ENCODE measurements around the gene CSMD2. TPM values are rescaled to one million over a fixed set of nuclear protein-coding genes. Genes with fewer than 3 reads are reported as not detected.

Gene CSMD2
- total RNA-seq, 1 experiment from 2014 or later = not detected

DNA sequence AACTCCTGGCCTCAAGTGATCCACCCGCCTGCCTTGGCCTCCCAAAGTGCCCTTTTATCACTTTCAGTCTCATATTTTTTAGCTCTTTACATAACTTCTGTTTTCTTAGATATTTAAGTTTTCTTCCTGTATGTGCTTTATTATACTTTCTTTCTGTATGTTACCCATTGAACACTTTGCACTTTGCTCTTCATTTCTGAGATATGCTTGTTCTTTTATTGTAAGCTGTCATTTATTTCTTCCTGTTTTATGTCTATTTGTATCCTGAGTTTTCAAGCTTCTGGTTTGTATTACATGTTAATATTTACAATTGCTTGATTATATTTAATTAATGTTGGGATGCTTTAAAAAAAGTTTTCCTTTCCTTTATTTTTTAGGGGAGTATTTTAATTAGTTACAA is 656.9 kb downstream of the CSMD2 start:
- H3K27ac ChIP-seq = no peak overlapping the region
- intact Hi-C loops (cut with micrococcal nuclease; ENCODE audit: unreplicated experiment) = no loop called here
- H3K9me2 ChIP-seq (ENCODE audit: insufficient read depth) = no peaks in the 10 kb centered on the region
- no peak overlapping the region for H3K4me3 ChIP-seq
- H3K36me3 ChIP-seq (ENCODE audit: low read depth) = no peaks in the 10 kb centered on the region
- H3K4me1 ChIP-seq (replicated peaks; ENCODE audit: insufficient read depth) = no peaks in the 10 kb centered on the region
- no peaks in the 10 kb centered on the region for H4K20me1 ChIP-seq (ENCODE audit: insufficient read depth)
- no peaks in the 10 kb centered on the region for H3K79me2 ChIP-seq (ENCODE audit: low read depth)
- TF ChIP-seq EZH2 (IDR thresholded peaks at IDR 0.05; ENCODE audit: low read depth) = no peak
- no peak for DNase-seq
- no peak overlapping the region for H2AFZ ChIP-seq
- H3F3A ChIP-seq (ENCODE audit: insufficient read depth, low read depth) = no peaks in the 10 kb centered on the region; the same call in 1 of the 2 replicates
- no peaks in the 10 kb centered on the region; the same call in 1 of the 2 replicates for H3K27me3 ChIP-seq (ENCODE audit: insufficient read depth, low read depth)
- no TSS peak for BruUV-seq (replicated peaks)
- POLR2A ChIA-PET (ENCODE audit: unreplicated experiment) = no interaction called here
- no peak overlapping the region for H3K4me2 ChIP-seq
- CTCF ChIA-PET = no interaction called here
- peaks cover under 1% of the 10 kb centered on the region; the same call in 1 of the 2 replicates for H3K9me3 ChIP-seq (ENCODE audit: insufficient read depth, low read depth)

- no peak overlapping the region for H3K27ac ChIP-seq
- H3K27me3 ChIP-seq (ENCODE audit: insufficient read depth, low read depth) = no peaks in the 10 kb centered on the region; the same call in 1 of the 2 replicates
- H3K79me2 ChIP-seq (ENCODE audit: low read depth) = no peaks in the 10 kb centered on the region
- intact Hi-C loops (cut with micrococcal nuclease; ENCODE audit: unreplicated experiment) = no loop called here
- H3K9me3 ChIP-seq (ENCODE audit: insufficient read depth, low read depth) = no peaks in the 10 kb centered on the region; the same call in 1 of the 2 replicates
- H3K4me2 ChIP-seq = no peak overlapping the region
- no peaks in the 10 kb centered on the region; the same call in 1 of the 2 replicates for H3F3A ChIP-seq (ENCODE audit: insufficient read depth, low read depth)
- no peak for TF ChIP-seq EZH2 (IDR thresholded peaks at IDR 0.05; ENCODE audit: low read depth)
- TF ChIP-seq, protein P1, sequence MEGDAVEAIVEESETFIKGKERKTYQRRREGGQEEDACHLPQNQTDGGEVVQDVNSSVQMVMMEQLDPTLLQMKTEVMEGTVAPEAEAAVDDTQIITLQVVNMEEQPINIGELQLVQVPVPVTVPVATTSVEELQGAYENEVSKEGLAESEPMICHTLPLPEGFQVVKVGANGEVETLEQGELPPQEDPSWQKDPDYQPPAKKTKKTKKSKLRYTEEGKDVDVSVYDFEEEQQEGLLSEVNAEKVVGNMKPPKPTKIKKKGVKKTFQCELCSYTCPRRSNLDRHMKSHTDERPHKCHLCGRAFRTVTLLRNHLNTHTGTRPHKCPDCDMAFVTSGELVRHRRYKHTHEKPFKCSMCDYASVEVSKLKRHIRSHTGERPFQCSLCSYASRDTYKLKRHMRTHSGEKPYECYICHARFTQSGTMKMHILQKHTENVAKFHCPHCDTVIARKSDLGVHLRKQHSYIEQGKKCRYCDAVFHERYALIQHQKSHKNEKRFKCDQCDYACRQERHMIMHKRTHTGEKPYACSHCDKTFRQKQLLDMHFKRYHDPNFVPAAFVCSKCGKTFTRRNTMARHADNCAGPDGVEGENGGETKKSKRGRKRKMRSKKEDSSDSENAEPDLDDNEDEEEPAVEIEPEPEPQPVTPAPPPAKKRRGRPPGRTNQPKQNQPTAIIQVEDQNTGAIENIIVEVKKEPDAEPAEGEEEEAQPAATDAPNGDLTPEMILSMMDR (conservative IDR thresholded peaks at IDR 0.05) = no peak
- H3K9me2 ChIP-seq (ENCODE audit: insufficient read depth) = no peaks in the 10 kb centered on the region
- DNase-seq = no peak
- POLR2A ChIA-PET (ENCODE audit: unreplicated experiment) = no interaction called here
- CTCF ChIA-PET = no interaction called here
- no peaks in the 10 kb centered on the region for H3K4me1 ChIP-seq (replicated peaks; ENCODE audit: insufficient read depth)
- no peaks in the 10 kb centered on the region for H4K20me1 ChIP-seq (ENCODE audit: insufficient read depth)
- H2AFZ ChIP-seq = no peak overlapping the region
- no TSS peak for BruUV-seq (replicated peaks)
- no peak overlapping the region for H3K4me3 ChIP-seq
- no peaks in the 10 kb centered on the region for H3K36me3 ChIP-seq (ENCODE audit: low read depth)
Measured at GRCh38 chr1:33507661-33508060, 657.4 kb downstream of the CSMD2 start.

- Histone ChIP-seq H3K27me3 (ENCODE audit: insufficient read depth, low read depth) (no peaks in the 10 kb centered on the region; the same call in 1 of the 2 replicates), H3K79me2 (ENCODE audit: low read depth) (no peaks in the 10 kb centered on the region), H3F3A (ENCODE audit: insufficient read depth, low read depth) (no peaks in the 10 kb centered on the region; the same call in 1 of the 2 replicates), H3K4me3 (no peak overlapping the region), H3K4me2 (no peak overlapping the region), H2AFZ (no peak overlapping the region), H3K27ac (no peak overlapping the region), H3K36me3 (ENCODE audit: low read depth) (no peaks in the 10 kb centered on the region), H3K4me1 (replicated peaks; ENCODE audit: insufficient read depth) (no peaks in the 10 kb centered on the region), H4K20me1 (ENCODE audit: insufficient read depth) (no peaks in the 10 kb centered on the region), H3K9me2 (ENCODE audit: insufficient read depth) (no peaks in the 10 kb centered on the region), H3K9me3 (ENCODE audit: insufficient read depth, low read depth) (no peaks in the 10 kb centered on the region; the same call in 1 of the 2 replicates)
- TF ChIP-seq, protein P1 (conservative IDR thresholded peaks at IDR 0.05) = no peak
- no peak for TF ChIP-seq EZH2 (IDR thresholded peaks at IDR 0.05; ENCODE audit: low read depth)
- no TSS peak for BruUV-seq (replicated peaks)
- ChIA-PET POLR2A (ENCODE audit: unreplicated experiment) (no interaction called here), CTCF (no interaction called here)
- intact Hi-C loops (cut with micrococcal nuclease; ENCODE audit: unreplicated experiment) = no loop called here
- no peak for DNase-seq
Measured at GRCh38 chr1:33503506-33503905, 661.5 kb downstream of the CSMD2 start.

GRCh38 chr1:33502726-33503125 is 662.3 kb downstream of the CSMD2 start:
- ChIA-PET CTCF (no interaction called here), POLR2A (ENCODE audit: unreplicated experiment) (no interaction called here)
- H3K4me2 ChIP-seq = no peak overlapping the region
- H4K20me1 ChIP-seq (ENCODE audit: insufficient read depth) = no peaks in the 10 kb centered on the region
- no peak overlapping the region for H3K4me3 ChIP-seq
- peaks cover under 1% of the 10 kb centered on the region for H3K9me3 ChIP-seq (ENCODE audit: insufficient read depth, low read depth)
- H3K36me3 ChIP-seq (ENCODE audit: low read depth) = no peaks in the 10 kb centered on the region
- intact Hi-C loops (cut with micrococcal nuclease; ENCODE audit: unreplicated experiment) = no loop called here
- H3K27ac ChIP-seq = no peak overlapping the region
- TF ChIP-seq, protein P1 (conservative IDR thresholded peaks at IDR 0.05) = no peak
- no peak for TF ChIP-seq EZH2 (IDR thresholded peaks at IDR 0.05; ENCODE audit: low read depth)
- no peaks in the 10 kb centered on the region for H3K4me1 ChIP-seq (replicated peaks; ENCODE audit: insufficient read depth)
- H3F3A ChIP-seq (ENCODE audit: insufficient read depth, low read depth) = no peaks in the 10 kb centered on the region; the same call in 1 of the 2 replicates
- H3K27me3 ChIP-seq (ENCODE audit: insufficient read depth, low read depth) = no peaks in the 10 kb centered on the region; the same call in 1 of the 2 replicates
- BruUV-seq (replicated peaks) = no TSS peak
- H3K9me2 ChIP-seq (ENCODE audit: insufficient read depth) = no peaks in the 10 kb centered on the region
- no peak for DNase-seq
- H3K79me2 ChIP-seq (ENCODE audit: low read depth) = no peaks in the 10 kb centered on the region
- H2AFZ ChIP-seq = no peak overlapping the region

All from PC-9 (cell line).